ENCODE data around the gene ZDHHC17.

ZDHHC17 gene

GRCh38 chr12:76746516-76746915, 17.4 kb upstream of the ZDHHC17 start:
- no peak overlapping the region for H3K4me3 ChIP-seq (ENCODE audit: low read length)
- no peak for DNase-seq (ENCODE audit: low read depth)
- no peak for TF ChIP-seq CTCF (conservative IDR thresholded peaks at IDR 0.05; ENCODE audit: low read depth, low read length)

GRCh38 chr12:76747245-76747644, 16.7 kb upstream of the ZDHHC17 start:
- no peak for DNase-seq (ENCODE audit: low read depth)
- TF ChIP-seq CTCF (conservative IDR thresholded peaks at IDR 0.05; ENCODE audit: low read depth, low read length): no peak
- no peak overlapping the region for H3K4me3 ChIP-seq (ENCODE audit: low read length)

GRCh38 chr12:76755829-76756379, 8.0 kb upstream of the ZDHHC17 start:
- no peak for TF ChIP-seq CTCF (conservative IDR thresholded peaks at IDR 0.05; ENCODE audit: low read depth, low read length)
- DNase-seq (ENCODE audit: low read depth): no peak
- no peak overlapping the region for H3K4me3 ChIP-seq (ENCODE audit: low read length)

GRCh38 chr12:76757694-76758093, 6.2 kb upstream of the ZDHHC17 start:
- DNase-seq (ENCODE audit: low read depth): no peak
- no peak for TF ChIP-seq CTCF (conservative IDR thresholded peaks at IDR 0.05; ENCODE audit: low read depth, low read length)
- no peak overlapping the region for H3K4me3 ChIP-seq (ENCODE audit: low read length)

GRCh38 chr12:76762601-76762980, 1.3 kb upstream of the ZDHHC17 start:
- TF ChIP-seq CTCF (conservative IDR thresholded peaks at IDR 0.05; ENCODE audit: low read depth, low read length): no peak
- no peak overlapping the region for H3K4me3 ChIP-seq (ENCODE audit: low read length)
- DNase-seq (ENCODE audit: low read depth): no peak

GRCh38 chr12:76764856-76765255, 941 bp downstream of the ZDHHC17 start:
- peak overlapping the region; percentile 94 for H3K4me3 ChIP-seq (ENCODE audit: low read length)
- TF ChIP-seq CTCF (conservative IDR thresholded peaks at IDR 0.05; ENCODE audit: low read depth, low read length): no peak
- DNase-seq (ENCODE audit: low read depth): no peak

- peak overlapping the region; percentile 94 for H3K4me3 ChIP-seq (ENCODE audit: low read length)
- DNase-seq (ENCODE audit: low read depth): no peak
- TF ChIP-seq CTCF (conservative IDR thresholded peaks at IDR 0.05; ENCODE audit: low read depth, low read length): no peak
Observed at GRCh38 chr12:76765598-76765997, 1.7 kb downstream of the ZDHHC17 start.

Data from retinal pigment epithelial cell (primary cell).